Ramos (cell line): ENCODE measurements around the gene KRT23.

Experiments
- in situ Hi-C: fragments of 300-500 bp; cut with MboI; formaldehyde crosslinking; loops from one replicate; pipeline ENCODE4 v1.14.3; 2022; ENCODE audit warnings: low sequenced_read_pairs; ENCODE audit not compliant: unreplicated experiment

The KRT23 gene

GRCh38 chr17:40937384-40937819 lies at the start of gene KRT23:
Gene KRT23 (minus strand): TSS chr17:40937646. CDS start chr17:40936603, 1,043 bp downstream.
- in situ Hi-C loops = loop anchor here (25.0 kb wide), 1 partner anchor 100 kb away; no protein-coding TSS in a partner anchor

GRCh38 chr17:40986920-40987319 lies 49.5 kb upstream of the KRT23 start:
- in situ Hi-C loops = no loop called here

- in situ Hi-C loops = no loop called here
These were observed 46.8 kb upstream of the KRT23 start, which contains the start of gene KRT40 for GRCh38 chr17:40984226-40984625. Gene KRT40 (minus strand): TSS chr17:40984326. CDS start chr17:40984273, 53 bp downstream.

- in situ Hi-C loops = no loop called here
These were observed 43.7 kb upstream of the KRT23 start for GRCh38 chr17:40981115-40981514.

- in situ Hi-C loops = no loop called here
These were observed 43.1 kb upstream of the KRT23 start for GRCh38 chr17:40980596-40980995.

- in situ Hi-C loops = no loop called here
These were observed 42.7 kb upstream of the KRT23 start for GRCh38 chr17:40980117-40980516.

GRCh38 chr17:40978575-40979151 lies 41.2 kb upstream of the KRT23 start:
- in situ Hi-C loops = no loop called here

- in situ Hi-C loops = no loop called here
These were observed 38.1 kb upstream of the KRT23 start for GRCh38 chr17:40975516-40975915.

GRCh38 chr17:40974366-40974765 lies 36.9 kb upstream of the KRT23 start:
- in situ Hi-C loops = no loop called here

GRCh38 chr17:40967582-40967981 lies 30.1 kb upstream of the KRT23 start:
- in situ Hi-C loops = no loop called here

- in situ Hi-C loops = no loop called here
These were observed 29.4 kb upstream of the KRT23 start, which contains the start of gene KRT39 for GRCh38 chr17:40966848-40967247. Gene KRT39 (minus strand): TSS chr17:40966948. CDS start chr17:40966856, 92 bp downstream.

- in situ Hi-C loops = no loop called here
These were observed 26.4 kb upstream of the KRT23 start for GRCh38 chr17:40963838-40964237.

GRCh38 chr17:40962059-40962561 lies 24.7 kb upstream of the KRT23 start:
- in situ Hi-C loops = no loop called here

- in situ Hi-C loops = no loop called here
These were observed 24.1 kb upstream of the KRT23 start for GRCh38 chr17:40961591-40961990.

GRCh38 chr17:40960144-40960543 lies 22.7 kb upstream of the KRT23 start:
- in situ Hi-C loops = no loop called here

- in situ Hi-C loops = no loop called here
These were observed 20.9 kb upstream of the KRT23 start for GRCh38 chr17:40958086-40958953.

- in situ Hi-C loops = no loop called here
These were observed 19.2 kb upstream of the KRT23 start for GRCh38 chr17:40956401-40957254.

- in situ Hi-C loops = no loop called here
These were observed 16.4 kb upstream of the KRT23 start for GRCh38 chr17:40953881-40954280.

GRCh38 chr17:40952661-40953060 lies 15.2 kb upstream of the KRT23 start:
- in situ Hi-C loops = no loop called here

GRCh38 chr17:40952154-40952553 lies 14.7 kb upstream of the KRT23 start:
- in situ Hi-C loops = no loop called here
